ENCODE data around the gene EFEMP1. TPM values are rescaled to one million over a fixed set of nuclear protein-coding genes. Genes with fewer than 3 reads are reported as not detected.
A peak's percentile ranks its signal among the peaks of the same experiment; 100 is the strongest.

Gene EFEMP1
- total RNA-seq, 1 donor from 2014 or later, result 40.7 TPM

DNA sequence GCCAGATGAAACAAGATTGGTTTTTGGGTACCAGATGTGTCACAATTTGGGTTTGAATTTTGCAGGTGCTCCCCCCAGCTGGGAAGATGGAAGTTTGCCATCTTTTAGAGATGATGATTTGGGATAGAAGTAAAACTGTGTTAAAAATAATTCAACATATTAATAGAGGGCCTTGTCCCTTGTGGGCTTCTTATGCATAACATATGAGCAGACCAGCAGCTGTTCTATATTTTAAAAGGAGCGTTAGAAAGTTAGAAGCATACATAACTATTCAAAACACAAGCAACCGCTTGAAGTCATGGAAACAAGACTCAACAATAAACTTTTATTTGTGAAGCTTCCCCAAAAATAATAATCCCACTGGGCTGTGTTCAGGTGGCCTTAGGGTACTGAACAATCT, 62.8 kb downstream of the EFEMP1 start:
- no peak overlapping the region for H3K4me3 ChIP-seq (ENCODE audit: low read depth, low read length)
- TF ChIP-seq, protein P1, sequence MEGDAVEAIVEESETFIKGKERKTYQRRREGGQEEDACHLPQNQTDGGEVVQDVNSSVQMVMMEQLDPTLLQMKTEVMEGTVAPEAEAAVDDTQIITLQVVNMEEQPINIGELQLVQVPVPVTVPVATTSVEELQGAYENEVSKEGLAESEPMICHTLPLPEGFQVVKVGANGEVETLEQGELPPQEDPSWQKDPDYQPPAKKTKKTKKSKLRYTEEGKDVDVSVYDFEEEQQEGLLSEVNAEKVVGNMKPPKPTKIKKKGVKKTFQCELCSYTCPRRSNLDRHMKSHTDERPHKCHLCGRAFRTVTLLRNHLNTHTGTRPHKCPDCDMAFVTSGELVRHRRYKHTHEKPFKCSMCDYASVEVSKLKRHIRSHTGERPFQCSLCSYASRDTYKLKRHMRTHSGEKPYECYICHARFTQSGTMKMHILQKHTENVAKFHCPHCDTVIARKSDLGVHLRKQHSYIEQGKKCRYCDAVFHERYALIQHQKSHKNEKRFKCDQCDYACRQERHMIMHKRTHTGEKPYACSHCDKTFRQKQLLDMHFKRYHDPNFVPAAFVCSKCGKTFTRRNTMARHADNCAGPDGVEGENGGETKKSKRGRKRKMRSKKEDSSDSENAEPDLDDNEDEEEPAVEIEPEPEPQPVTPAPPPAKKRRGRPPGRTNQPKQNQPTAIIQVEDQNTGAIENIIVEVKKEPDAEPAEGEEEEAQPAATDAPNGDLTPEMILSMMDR (IDR thresholded peaks at IDR 0.05; ENCODE audit: insufficient read depth, low read length, poor library complexity, severe bottlenecking), result no peak
- no peaks in the 10 kb centered on the region for H3K36me3 ChIP-seq (ENCODE audit: control insufficient read depth, insufficient read depth, low read length)
- DNase-seq (ENCODE audit: low read depth), result no peak
- H3K27me3 ChIP-seq (ENCODE audit: control insufficient read depth, insufficient read depth, low read length), result no peaks in the 10 kb centered on the region

DNA sequence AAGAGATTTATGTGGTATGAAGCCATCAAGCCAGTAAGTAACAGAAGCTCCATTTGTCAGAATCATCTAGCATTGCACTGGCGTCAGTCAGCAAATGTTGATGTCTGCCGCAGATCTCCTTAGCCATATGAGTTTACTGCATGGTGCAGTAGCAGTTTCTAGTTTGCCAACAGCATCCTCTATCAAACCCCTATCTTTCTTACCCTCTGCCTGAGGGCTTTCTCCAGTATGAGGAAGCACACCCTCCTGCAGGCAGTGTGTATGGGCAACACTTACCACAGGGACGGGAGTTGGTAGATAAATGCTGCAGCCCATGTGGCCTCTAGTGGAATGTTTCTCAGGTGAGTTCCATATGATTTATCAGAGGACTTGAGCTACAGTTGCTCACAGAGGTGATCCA, 63.7 kb downstream of the EFEMP1 start:
- TF ChIP-seq, protein P1 (IDR thresholded peaks at IDR 0.05; ENCODE audit: insufficient read depth, low read length, poor library complexity, severe bottlenecking), result no peak

DNA sequence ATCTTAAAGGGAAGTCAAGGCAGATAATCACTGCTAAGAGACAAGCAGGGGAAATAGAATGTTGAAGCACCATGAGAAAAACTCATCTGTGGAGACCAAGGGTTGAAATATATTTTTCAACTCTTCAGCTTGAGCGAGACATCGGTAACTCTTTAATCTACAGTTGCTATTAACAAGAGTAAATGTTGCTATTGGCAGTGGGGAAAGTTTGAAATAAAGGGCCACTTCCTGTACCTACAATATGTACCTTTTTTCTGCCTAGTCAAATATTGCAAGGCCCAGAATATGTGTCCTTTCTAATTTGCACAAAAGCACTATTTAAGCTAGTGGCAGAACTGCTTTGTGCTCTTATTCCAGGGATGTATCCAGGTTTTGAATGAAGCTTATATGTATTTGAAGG, 65.8 kb downstream of the EFEMP1 start:
- Histone ChIP-seq H3K27me3 (ENCODE audit: control insufficient read depth, insufficient read depth, low read length) (no peaks in the 10 kb centered on the region), H3K4me3 (ENCODE audit: low read depth, low read length) (no peak overlapping the region), H3K36me3 (ENCODE audit: control insufficient read depth, insufficient read depth, low read length) (no peaks in the 10 kb centered on the region)
- DNase-seq (ENCODE audit: low read depth), result no peak
- TF ChIP-seq, protein P1 (IDR thresholded peaks at IDR 0.05; ENCODE audit: insufficient read depth, low read length, poor library complexity, severe bottlenecking), result no peak

More for the DNA sequence above, 63.7 kb downstream of the EFEMP1 start:
- no peak for DNase-seq (ENCODE audit: low read depth)
- no peaks in the 10 kb centered on the region for H3K36me3 ChIP-seq (ENCODE audit: control insufficient read depth, insufficient read depth, low read length)
- H3K4me3 ChIP-seq (ENCODE audit: low read depth, low read length), result no peak overlapping the region
- H3K27me3 ChIP-seq (ENCODE audit: control insufficient read depth, insufficient read depth, low read length), result no peaks in the 10 kb centered on the region

DNA sequence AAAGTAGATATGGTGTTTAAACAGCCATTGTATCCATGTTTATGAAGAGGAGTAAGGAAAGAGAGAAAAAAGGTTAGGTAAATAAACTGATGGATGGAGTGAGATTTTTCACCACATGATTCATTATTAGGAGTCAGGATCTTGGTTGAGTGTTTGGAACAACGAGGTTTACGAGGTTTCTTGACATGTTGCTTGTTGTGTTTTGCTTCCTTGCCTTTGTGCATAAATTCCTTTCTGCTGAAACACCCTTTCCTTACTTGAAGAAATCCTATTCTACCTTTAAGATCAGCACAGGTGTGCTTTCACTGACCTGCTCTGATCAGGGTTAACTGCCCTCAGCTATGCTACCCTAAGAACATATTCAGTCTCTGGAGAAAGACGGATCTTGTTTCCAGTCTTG, 66.6 kb downstream of the EFEMP1 start:
- H3K4me3 ChIP-seq (ENCODE audit: low read depth, low read length), result no peak overlapping the region
- TF ChIP-seq, protein P1 (IDR thresholded peaks at IDR 0.05; ENCODE audit: insufficient read depth, low read length, poor library complexity, severe bottlenecking), result no peak

DNA sequence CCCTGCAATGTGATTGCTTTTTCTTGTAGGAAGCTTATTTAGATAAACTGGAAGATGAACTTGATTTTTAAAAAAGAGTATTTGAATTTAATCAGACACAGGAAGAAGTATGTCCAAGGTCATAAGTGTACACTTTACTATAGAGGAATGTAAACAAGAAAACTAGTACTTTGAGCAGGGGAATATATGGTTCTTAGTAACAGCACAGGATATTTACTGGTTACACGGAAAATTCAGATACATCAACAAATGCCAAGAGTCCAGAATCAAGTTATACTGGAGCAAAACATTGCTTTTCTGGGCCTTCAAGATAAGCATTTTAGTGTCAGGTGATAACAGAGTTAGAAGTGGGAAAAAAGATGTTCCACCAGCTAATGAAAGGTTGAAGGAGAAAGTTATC, 75.5 kb downstream of the EFEMP1 start:
- H3K27me3 ChIP-seq (ENCODE audit: control insufficient read depth, insufficient read depth, low read length), result no peaks in the 10 kb centered on the region
- H3K36me3 ChIP-seq (ENCODE audit: control insufficient read depth, insufficient read depth, low read length), result no peaks in the 10 kb centered on the region
- TF ChIP-seq, protein P1 (IDR thresholded peaks at IDR 0.05; ENCODE audit: insufficient read depth, low read length, poor library complexity, severe bottlenecking), result no peak
- no peak for DNase-seq (ENCODE audit: low read depth)
- no peak overlapping the region for H3K4me3 ChIP-seq (ENCODE audit: low read depth, low read length)

More for the DNA sequence above, 66.6 kb downstream of the EFEMP1 start:
- no peaks in the 10 kb centered on the region for H3K27me3 ChIP-seq (ENCODE audit: control insufficient read depth, insufficient read depth, low read length)
- peak; percentile 32 for DNase-seq (ENCODE audit: low read depth)
- no peaks in the 10 kb centered on the region for H3K36me3 ChIP-seq (ENCODE audit: control insufficient read depth, insufficient read depth, low read length)

DNA sequence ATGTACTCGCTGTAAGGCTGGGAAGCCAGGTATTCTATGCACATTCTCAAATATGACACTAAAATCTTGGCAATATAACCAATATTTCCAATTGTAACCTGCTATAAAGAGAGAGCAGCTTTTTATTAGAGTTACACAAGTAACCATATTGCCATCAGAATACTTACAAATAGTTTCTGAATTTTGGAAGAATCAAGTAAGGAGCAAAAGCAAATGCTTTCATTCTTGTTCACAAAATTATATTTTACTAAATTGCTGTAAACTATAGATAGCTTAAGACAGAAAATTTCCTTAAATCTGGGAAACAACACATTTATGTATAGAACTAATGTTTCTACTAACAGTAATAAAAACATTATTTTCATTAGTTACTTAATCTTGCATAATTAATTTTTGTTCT, 77.2 kb downstream of the EFEMP1 start:
- Histone ChIP-seq H3K27me3 (ENCODE audit: control insufficient read depth, insufficient read depth, low read length) (no peaks in the 10 kb centered on the region), H3K36me3 (ENCODE audit: control insufficient read depth, insufficient read depth, low read length) (no peaks in the 10 kb centered on the region)
- TF ChIP-seq, protein P1 (IDR thresholded peaks at IDR 0.05; ENCODE audit: insufficient read depth, low read length, poor library complexity, severe bottlenecking), result no peak

More for the DNA sequence above, 77.2 kb downstream of the EFEMP1 start:
- DNase-seq (ENCODE audit: low read depth), result no peak
- H3K4me3 ChIP-seq (ENCODE audit: low read depth, low read length), result no peak overlapping the region

All from kidney epithelial cell (primary cell).